ENCODE data around the gene MNAT1. TPM values are rescaled to one million over a fixed set of nuclear protein-coding genes. Genes with fewer than 3 reads are reported as not detected.

Gene MNAT1
- total RNA-seq, 4 donors from 2014 or later, result 8.4 to 25.4 (median 16.7) TPM

DNA sequence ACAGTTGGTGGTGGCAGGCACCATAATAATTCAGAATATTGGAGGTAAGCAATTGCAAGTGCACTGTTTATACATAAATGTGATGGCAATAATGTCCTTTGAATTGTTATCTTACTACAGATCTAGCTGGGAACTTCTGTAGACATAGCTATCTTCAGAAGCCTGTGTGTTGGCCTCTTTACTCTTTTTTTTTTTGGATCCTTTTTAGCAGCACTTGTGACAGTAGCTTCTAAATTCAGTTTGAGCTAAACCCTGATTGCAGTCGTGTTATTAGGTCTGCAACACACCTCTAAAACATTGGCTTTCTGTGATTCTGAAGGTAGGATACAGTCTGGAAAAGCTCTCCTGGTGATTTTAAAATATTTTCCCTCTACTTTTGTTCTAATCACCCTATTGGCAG lies 285.0 kb downstream of the MNAT1 start:
- intact Hi-C loops (cut with DNase I; ENCODE audit: low total_unique reads), result no loop called here
- no peak overlapping the region for H3K4me3 ChIP-seq (ENCODE audit: low read depth, poor library complexity, severe bottlenecking)
- no peak for TF ChIP-seq POLR2A (IDR thresholded peaks at IDR 0.05)
- TF ChIP-seq, protein P1, sequence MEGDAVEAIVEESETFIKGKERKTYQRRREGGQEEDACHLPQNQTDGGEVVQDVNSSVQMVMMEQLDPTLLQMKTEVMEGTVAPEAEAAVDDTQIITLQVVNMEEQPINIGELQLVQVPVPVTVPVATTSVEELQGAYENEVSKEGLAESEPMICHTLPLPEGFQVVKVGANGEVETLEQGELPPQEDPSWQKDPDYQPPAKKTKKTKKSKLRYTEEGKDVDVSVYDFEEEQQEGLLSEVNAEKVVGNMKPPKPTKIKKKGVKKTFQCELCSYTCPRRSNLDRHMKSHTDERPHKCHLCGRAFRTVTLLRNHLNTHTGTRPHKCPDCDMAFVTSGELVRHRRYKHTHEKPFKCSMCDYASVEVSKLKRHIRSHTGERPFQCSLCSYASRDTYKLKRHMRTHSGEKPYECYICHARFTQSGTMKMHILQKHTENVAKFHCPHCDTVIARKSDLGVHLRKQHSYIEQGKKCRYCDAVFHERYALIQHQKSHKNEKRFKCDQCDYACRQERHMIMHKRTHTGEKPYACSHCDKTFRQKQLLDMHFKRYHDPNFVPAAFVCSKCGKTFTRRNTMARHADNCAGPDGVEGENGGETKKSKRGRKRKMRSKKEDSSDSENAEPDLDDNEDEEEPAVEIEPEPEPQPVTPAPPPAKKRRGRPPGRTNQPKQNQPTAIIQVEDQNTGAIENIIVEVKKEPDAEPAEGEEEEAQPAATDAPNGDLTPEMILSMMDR (IDR thresholded peaks at IDR 0.05), result no peak
- WGBS, 2 donors, result 81 to 84% methylated on average over 1 of the region's 1 CpG
- DNase-seq (ENCODE audit: low spot score in 2 of 2), result no peak

Other genes with a start within 250 kb of the MNAT1 start
- gene C14orf39, start 248.7 kb upstream of the MNAT1 start, total RNA-seq, result not detected
- gene SIX6, start 225.6 kb upstream of the MNAT1 start, total RNA-seq, result not detected
- 1 to 10 TPM in 2 of 4 donors, under 1 TPM in 1, not detected in 1; 0.21 to 1.2 (median 1.0) TPM for gene SIX1, start 85.3 kb upstream of the MNAT1 start, total RNA-seq
- under 1 TPM; 0.38 to 0.98 (median 0.60) TPM for gene SIX4, start 10.4 kb upstream of the MNAT1 start, total RNA-seq
- 10 to 100 TPM in 1 of 4 donors, 1 to 10 TPM in 3; 5.9 to 13.9 (median 8.2) TPM for gene TRMT5, start 246.3 kb downstream of the MNAT1 start, total RNA-seq
- 10 to 100 TPM in 2 of 4 donors, 1 to 10 TPM in 2; 2.7 to 18.1 (median 9.1) TPM for gene SLC38A6, start 246.5 kb downstream of the MNAT1 start, total RNA-seq

Measured in lower leg skin (tissue), 4 donors.